NAMALWA (cell line): ENCODE data around the gene ATP1B3.
"Not testable (repeated sequence)": the region's sequence is repeated elsewhere in the genome, so short reads cannot be mapped to it uniquely, and the experiment has no call there.

Source experiments
- DNase-seq: peaks from one replicate; pipeline ENCODE4 v3.0.0-alpha.2; 2015; ENCODE audit warnings: low spot score

ATP1B3 gene

DNA sequence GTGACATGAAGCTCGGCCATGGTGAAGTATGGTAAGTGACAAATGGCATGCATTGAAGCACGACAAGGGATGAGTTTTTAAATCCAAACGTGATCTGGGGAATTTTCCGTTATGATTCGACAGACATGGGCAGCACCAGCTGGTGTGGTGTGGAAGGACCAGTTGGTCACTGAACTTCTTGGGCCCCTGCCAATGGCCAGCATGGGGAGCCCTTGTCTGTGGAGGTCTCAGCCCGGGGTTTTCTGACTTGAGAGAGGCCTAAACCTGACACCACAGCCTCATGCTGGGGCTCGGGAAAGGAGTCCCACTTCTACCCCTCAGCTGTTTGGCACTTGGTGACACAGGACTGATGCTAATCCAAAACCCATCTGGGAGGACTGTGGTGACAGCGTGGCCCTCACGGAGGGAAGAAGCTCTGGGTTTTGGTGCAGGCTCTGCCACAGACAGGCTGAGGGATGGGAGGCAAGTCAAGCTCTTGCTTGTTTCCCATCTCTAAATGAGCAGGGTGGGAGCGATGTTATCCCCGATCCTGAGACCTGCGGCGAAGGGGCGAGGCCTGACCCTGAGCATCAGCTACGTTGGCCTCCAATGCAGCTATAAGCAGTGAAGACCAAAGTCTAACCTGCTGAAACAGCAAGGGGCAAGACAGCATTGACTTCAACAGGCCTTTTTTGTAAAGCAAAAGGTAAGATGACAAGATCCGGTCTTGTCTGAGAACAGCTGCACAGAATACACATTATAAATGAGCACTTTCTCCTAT is 69.5 kb downstream of the ATP1B3 start:
- DNase-seq, result no peak

GRCh38 chr3:141949399-141949798 is 73.0 kb downstream of the ATP1B3 start:
- no peak for DNase-seq

DNA sequence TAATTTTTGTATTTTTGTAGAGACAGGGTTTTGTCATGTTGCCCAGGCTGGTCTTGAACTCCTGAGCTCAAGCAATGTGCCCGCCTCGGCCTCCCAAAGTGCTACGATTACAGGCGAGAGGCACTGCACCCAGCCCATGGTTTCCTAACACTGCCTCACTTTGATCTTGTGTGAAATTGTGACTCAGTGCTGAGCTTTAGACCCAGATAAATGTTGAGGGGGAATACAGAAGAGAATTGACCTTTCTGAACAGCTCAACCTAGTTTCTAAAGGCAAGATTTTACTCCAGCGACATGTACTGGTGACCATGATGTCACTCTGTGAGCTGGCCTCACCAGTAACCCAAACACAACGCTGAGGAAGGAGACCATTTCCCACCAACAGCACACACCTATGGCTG is 73.5 kb downstream of the ATP1B3 start:
- no peak for DNase-seq

GRCh38 chr3:141950572-141951493 is 74.4 kb downstream of the ATP1B3 start:
- DNase-seq, result no peak

DNA sequence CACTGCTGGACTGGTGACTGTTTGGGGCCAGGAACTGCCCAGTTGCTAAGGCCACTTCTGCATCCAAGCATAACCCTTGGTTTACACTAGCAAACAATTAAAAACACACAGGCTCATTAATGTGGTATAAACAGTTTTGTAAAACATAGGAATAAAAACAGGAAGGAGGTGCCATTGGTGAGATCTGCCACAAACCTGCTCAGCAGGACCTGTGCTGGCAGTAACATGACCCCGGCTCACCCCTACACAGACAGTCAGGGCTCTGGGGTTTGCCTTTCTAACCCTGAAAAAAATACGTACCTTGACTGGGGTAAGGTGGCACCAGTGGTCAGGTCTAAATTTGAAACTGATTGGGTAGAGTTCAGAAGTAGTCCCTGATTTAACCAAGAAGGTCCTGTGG is 76.2 kb downstream of the ATP1B3 start:
- DNase-seq, result no peak

DNA sequence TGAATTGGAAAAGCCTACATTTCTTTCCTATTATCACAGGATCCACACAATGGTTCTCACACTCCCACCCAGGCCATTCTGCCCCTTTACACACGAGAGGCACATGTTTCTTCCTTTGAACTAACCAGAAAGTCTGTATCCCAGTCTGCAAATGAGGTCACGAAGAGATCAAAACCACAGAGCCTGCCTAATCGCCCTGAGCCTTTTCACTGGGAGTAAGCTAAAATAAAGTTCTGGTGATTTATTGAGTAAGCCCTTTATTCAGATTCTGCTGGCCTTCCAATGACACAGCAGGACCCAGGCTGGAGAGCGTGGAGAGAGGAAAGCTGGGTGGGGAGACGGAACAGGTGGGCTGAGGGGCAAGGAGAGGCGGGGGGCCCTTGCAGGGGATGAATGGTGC is 78.7 kb downstream of the ATP1B3 start:
- DNase-seq, result no peak

GRCh38 chr3:141959589-141960554 is 83.4 kb downstream of the ATP1B3 start:
- no peak for DNase-seq

- DNase-seq, result no peak
Observed at GRCh38 chr3:141960731-141961130, 84.3 kb downstream of the ATP1B3 start.

GRCh38 chr3:141963301-141963700 is 86.9 kb downstream of the ATP1B3 start:
- DNase-seq, result no peak

DNA sequence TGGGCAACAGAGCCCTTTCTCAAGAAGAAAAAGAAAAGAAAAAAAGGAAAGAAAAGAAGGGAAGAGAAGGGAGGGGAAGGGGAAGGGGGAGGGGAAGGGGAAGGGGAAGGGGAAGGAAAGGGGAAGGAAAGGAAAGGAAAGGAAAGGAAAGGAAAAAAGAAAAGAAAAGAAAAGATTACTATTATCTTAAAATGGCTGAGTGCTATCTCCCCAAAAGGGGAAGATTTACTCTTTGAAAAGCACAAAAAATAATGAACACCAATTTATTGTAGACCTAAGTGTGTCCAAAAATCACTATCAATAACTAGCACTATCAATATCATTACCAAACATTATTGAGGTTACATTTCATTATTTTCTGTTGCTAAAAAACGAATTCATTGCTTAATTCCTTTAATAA is 89.0 kb downstream of the ATP1B3 start:
- DNase-seq, result no peak

- DNase-seq, result no peak
Observed at GRCh38 chr3:141969711-141970110, 93.3 kb downstream of the ATP1B3 start.

- no peak for DNase-seq
Observed at GRCh38 chr3:141971571-141971970, 95.1 kb downstream of the ATP1B3 start.

GRCh38 chr3:141972399-141972798 is 96.0 kb downstream of the ATP1B3 start:
- no peak for DNase-seq

GRCh38 chr3:141974777-141975176 is 98.3 kb downstream of the ATP1B3 start:
- DNase-seq, result not testable (repeated sequence)
